Tibial nerve (tissue), 3 donors: Measurements from ENCODE around the gene SUPT5H.

Experiments used
- POLR2A ChIP-seq, 2 donors: fragments of 450-650 bp; IDR thresholded peaks; one replicate each; pipeline ENCODE4 v1.6.1; 2017; ENCODE audit warnings: antibody characterized with exemption in 2 of 2, mild to moderate bottlenecking in 2 of 2, moderate library complexity in 2 of 2
- TF ChIP-seq, protein P1 (sequence below), 5 experiments: fragments of 200-600 bp in 3 of 5; fragments of 450-650 bp in 2 of 5; sonication (generic) in 3 of 5; IDR thresholded peaks; one replicate each; pipeline ENCODE4 v1.5.1; 2016 to 2019; ENCODE audit warnings: antibody characterized with exemption in 5 of 5, mild to moderate bottlenecking in 3 of 5, moderate library complexity in 2 of 5

GRCh38 chr19:39481229-39481545 is 35.8 kb downstream of the SUPT5H start:
- TF ChIP-seq, protein P1, sequence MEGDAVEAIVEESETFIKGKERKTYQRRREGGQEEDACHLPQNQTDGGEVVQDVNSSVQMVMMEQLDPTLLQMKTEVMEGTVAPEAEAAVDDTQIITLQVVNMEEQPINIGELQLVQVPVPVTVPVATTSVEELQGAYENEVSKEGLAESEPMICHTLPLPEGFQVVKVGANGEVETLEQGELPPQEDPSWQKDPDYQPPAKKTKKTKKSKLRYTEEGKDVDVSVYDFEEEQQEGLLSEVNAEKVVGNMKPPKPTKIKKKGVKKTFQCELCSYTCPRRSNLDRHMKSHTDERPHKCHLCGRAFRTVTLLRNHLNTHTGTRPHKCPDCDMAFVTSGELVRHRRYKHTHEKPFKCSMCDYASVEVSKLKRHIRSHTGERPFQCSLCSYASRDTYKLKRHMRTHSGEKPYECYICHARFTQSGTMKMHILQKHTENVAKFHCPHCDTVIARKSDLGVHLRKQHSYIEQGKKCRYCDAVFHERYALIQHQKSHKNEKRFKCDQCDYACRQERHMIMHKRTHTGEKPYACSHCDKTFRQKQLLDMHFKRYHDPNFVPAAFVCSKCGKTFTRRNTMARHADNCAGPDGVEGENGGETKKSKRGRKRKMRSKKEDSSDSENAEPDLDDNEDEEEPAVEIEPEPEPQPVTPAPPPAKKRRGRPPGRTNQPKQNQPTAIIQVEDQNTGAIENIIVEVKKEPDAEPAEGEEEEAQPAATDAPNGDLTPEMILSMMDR (IDR thresholded peaks at IDR 0.05) = no peak
- no peak for TF ChIP-seq POLR2A (IDR thresholded peaks at IDR 0.05)
